ENCODE measurements around the gene ZNF43.
"Not testable (repeated sequence)": the region's sequence is repeated elsewhere in the genome, so short reads cannot be mapped to it uniquely, and the experiment has no call there.

ZNF43 gene

DNA sequence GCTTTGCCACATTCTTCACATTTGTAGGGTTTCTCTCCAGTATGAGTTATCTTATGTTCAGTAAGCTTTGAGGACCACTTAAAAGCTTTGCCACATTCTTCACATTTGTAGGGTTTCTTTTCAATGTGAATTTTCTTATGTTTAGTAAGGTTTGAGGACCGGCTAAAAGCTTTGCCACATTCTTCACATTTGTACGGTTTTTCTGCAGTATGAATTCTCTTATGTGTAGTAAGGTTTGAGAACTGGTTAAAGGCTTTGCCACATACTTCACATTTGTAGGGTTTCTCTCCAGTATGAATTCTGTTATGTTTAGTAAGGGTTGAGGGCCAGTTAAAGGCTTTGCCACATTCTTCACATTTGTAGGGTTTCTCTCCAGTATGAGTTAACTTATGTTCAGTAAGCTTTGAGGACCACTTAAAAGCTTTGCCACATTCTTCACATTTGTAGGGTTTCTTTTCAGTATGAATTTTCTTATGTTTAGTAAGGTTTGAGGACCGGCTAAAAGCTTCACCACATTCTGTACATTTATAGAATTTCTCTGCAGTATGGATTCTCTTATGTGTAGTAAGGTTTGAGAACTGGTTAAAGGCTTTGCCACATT is 27.5 kb downstream of the ZNF43 start:
- not testable (repeated sequence) for DNase-seq

DNA sequence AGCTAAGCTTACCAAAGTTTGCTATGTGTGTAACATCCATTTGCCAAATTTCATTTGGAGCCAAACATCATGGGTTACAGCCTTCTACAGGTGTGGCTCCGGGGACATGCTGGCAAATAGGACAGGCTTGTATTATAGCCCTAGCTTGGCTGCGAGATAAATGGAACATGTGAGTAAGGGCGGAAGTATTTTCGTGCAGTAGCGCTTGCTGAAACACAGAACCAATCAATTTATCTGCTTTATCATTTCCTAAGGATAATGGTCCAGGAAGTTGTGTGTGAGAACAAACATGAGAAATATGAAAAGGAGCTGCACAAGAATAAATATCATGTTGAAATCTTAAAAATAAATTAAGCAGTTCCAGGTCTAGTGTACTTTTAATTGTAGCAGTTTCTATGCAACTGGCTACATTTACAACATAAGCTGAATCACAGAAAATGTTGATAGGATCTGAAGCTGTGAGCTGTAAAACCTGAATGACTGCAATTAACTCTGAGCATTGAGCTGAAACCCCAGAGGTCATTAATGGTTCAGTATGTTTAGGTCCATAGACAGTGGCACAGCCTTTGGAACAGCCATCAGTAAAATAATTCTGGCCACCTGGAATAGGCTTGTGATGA is 46.4 kb downstream of the ZNF43 start:
- no peak for DNase-seq

DNA sequence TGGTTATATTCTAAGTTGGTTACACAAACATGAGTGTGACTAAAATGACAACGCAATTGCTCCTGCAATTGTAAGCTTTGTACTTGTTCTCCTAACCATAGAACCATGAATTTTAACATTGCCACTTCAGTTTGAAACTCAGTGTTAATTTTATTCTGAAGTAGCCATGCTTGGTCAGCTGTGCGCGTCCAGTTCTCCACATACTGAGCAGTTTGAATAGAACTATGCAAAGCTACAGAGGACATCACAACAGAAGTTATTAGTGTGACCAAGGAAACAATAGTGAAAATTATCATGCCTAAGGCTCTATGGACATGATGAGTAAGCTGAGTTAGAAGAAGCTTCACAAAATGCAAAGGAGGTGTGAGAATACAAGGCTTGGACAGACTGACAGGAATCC is 49.0 kb downstream of the ZNF43 start:
- no peak for DNase-seq

DNA sequence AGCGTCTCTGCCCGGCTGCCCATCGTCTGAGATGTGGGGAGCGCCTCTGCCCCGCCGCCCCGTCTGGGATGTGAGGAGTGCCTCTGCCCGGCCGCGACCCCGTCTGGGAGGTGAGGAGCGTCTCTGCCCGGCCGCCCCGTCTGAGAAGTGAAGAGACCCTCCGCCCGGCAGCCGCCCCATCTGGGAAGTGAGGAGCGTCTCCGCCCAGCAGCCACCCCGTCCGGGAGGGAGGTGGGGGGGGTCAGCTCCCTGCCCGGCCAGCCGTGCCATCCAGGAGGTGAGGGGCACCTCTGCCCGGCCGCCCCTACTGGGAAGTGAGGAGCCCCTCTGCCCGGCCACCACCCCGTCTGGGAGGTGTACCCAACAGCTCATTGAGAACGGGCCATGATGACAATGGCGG is 60.2 kb downstream of the ZNF43 start:
- DNase-seq: not testable (repeated sequence)

DNA sequence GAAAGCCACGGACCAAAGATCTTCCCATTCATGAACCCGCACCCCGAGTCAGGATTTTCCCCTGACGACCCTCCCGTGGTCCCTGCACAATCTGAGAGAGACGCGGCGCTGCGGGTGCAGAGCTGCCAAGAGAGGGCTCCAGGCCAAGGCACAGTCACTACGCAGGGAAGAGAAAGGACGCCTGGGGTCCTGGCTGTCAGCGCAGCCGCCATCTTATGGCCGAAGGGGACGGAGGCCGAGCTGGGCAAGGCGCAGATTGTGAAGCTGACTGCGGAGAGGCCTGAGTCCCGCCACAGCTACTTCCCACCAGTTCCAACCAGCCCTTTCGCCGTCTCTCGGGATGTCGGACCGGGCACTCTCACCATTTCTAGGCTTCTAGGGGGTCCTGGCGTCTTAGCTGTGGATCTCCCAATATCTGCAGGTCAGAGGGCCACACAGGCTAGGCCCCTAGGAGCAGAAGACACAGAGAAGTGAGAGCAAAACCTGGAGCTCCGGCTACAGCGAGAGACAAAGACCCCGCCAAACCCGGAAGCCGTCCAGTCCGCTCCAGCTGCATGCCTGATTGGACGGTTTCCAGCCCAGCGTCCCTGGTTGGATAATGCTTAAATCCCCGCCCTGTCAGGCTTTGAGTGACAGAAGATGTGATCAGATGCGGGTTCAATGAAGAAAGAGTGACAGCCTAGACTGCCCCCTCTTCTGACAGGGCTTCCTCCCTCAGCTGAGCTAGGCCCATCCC is 68.7 kb downstream of the ZNF43 start, which contains the start of gene ZNF100:
TSS of gene ZNF100 (minus strand) at position 515 of the 736 bp plus-strand sequence. CDS start at position 365, 150 bp downstream.
- DNase-seq: peak; percentile 27 to 90 (median 82)

DNA sequence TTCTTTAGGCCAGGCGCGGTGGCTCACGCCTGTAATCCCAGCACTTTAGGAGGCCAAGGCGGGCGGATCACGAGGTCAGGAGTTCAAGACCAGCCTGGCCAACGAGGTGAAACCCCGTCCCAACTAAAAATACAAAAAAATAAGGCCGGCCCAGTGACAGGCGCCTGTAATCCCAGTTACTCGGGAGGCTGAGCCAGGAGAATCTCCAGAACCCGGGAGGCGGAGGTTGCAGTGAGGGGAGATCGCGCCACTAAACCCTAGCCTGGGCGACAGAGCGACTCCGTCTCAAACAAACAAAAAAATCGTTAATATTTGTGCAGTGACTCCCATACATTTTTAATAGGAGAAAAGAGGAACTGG is 69.3 kb downstream of the ZNF43 start:
- not testable (repeated sequence) for DNase-seq

DNA sequence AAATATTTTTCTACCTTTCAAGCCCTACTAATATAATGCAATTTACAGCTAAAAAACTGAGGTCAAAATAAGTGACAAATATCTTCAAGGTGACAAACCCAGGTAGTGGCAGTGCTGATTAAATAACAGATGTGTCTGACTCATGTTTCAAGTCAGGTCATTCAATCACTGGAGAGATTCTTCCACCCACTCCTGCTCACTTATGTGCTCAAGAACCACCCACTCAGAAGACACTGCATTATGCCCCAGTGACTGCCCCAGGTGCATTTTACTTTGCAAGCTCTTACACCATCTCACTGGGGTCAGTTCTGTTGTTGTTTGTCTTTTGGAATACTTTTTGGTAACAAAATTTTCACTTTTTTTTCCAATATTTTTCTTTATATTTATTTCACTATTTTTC is 70.8 kb downstream of the ZNF43 start:
- no peak for DNase-seq

DNA sequence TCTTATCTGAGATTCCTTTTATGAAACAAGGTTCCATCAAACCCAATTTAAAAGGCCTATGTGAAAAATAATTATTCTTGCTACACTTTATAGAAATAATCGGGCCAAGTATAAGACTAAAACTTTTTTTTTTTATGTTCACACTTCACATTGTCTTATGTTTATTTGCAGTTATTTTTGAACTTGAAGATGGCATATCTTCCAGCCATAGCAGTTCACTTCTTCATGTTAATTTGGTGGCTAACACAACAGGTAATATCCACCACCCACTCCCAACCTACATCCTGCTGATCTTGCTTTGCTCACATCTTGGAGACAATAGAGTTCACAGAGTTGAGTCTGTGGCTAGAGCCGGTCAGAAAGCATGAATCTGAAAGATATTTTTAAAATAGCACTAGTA is 74.4 kb downstream of the ZNF43 start:
- not testable (repeated sequence) for DNase-seq

DNA sequence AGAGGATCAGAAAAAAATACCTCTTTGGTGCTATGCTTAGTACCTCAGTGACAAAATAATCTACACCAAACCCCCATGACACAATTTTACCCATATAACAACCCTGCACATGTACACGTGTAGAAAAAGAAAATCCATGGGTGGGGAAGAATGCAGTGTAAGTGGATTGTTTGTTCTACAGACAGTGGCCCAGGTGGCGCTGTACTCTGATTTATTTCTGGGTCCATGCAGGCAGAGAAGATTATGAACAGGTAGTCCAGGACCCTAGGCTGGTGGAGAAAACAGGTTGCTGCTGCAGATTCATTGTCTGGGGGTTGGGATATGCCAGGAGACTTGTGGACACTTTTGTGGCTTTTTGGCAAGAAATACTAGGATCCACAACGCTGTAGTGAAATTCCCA is 77.7 kb downstream of the ZNF43 start:
- DNase-seq: no peak

DNA sequence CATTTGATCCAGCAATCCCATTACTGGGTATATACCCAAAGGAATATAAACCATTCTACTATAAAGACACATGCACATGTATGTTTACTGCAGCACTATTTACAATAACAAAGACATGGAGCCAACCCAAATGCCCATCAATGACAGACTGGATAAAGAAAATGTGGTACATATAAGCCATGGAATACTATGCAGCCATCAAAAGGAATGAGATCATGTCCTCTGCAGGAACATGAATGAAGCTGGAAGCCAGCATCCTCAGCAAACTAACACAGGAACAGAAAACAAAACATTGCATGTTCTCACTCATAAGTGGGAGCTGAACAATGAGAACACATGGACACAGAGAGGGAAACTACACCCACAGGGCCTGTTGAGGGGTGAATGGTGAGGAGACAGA is 80.4 kb downstream of the ZNF43 start:
- DNase-seq: not testable (repeated sequence)
